AML-193 (cell line): Measurements from ENCODE around the gene HSD17B4.
A peak's percentile ranks its signal among the peaks of the same experiment; 100 is the strongest.
"Not testable (repeated sequence)": the region's sequence is repeated elsewhere in the genome, so short reads cannot be mapped to it uniquely, and the experiment has no call there.

Source experiments
- DNase-seq, 2 experiments: peaks; one replicate each; lab custom pipeline; 2025; lab: John Stamatoyannopoulos, UW

Gene HSD17B4

GRCh38 chr5:119480629-119481028 lies 28.3 kb downstream of the HSD17B4 start:
- DNase-seq: not testable (repeated sequence)

DNA sequence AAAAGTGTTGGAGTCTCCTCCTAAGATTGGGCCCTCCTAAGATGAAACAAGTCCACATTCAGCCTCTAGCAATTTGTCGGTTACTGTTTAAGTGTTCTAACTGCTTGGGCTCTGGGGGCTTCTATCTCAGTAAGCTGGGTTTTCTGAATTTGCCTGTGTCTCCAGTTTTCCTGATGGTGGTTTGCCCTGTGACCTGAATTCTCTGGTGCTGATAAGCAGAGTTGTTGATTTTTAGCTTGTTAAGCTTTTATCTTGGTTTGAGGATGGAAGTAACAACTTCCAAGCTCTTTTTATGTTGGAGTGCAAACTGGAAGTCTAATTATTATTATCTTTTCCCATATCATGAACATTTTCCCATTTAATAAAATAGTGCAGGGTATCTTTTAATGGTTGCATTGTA lies 30.9 kb downstream of the HSD17B4 start:
- DNase-seq: no peak

- DNase-seq: no peak
Measured at GRCh38 chr5:119484884-119485283, 32.6 kb downstream of the HSD17B4 start.

- no peak for DNase-seq
Measured at GRCh38 chr5:119501671-119502179, 49.4 kb downstream of the HSD17B4 start.

GRCh38 chr5:119503939-119504338 lies 51.6 kb downstream of the HSD17B4 start:
- not testable (repeated sequence) for DNase-seq

- DNase-seq: no peak
Measured at GRCh38 chr5:119512277-119512676, 60.0 kb downstream of the HSD17B4 start.

DNA sequence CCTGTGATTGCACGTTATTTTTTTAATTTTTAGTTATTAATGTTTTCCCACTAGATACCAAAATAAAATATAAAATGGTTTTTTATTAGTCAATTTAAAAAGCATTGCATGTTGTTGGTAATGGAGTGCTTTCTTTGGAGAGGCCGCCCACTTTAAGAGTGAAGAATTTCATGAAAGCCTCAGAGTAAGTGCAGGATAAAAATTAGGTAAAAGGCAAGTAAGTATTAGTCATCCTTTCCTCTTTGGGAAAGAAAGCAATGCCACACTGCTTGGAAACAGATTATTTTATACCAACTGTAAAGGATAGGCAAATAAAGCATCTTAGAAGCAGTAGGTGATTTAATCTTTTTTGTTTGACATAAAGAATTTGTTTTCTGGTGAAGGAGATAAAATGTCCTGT lies 62.9 kb downstream of the HSD17B4 start:
- DNase-seq: no peak

DNA sequence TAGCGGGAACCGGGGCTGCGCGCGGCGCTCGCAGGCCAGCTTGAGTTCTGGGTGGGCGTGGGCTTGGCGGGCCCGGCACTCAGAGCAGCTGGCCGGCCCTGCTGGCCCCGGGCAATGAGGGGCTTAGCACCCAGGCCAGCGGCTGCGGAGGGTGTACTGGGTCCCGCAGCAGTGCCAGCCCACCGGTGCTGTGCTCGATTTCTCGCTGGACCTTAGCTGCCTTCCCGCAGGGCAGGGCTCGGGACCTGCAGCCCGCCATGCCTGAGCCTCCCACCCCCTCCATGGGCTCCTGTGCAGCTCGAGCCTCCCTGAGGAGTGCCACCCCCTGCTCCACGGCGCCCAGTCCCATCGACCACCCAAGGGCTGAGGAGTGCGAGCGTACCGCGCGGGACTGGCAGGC lies 64.8 kb downstream of the HSD17B4 start:
- not testable (repeated sequence) for DNase-seq

DNA sequence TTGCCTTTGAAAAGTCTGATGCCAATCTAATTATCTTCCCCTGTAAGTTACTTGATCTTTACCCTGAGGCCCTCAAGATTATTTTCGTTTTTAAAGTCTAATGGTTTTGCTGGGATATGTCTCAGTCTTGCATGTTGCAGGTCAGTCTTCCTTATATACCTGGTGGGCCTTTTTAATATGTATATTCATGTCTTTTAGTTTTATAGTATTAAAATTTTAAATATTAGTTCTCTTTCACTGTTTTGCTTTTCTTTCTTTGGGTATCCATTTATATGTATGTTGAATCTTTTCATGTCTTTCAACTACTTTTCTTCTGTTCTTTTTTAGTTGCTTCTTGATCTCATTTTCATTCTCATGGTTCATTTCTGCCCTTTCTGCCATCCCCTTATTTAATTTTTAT lies 68.9 kb downstream of the HSD17B4 start:
- DNase-seq: no peak

GRCh38 chr5:119522841-119523240 lies 70.5 kb downstream of the HSD17B4 start:
- no peak for DNase-seq

DNA sequence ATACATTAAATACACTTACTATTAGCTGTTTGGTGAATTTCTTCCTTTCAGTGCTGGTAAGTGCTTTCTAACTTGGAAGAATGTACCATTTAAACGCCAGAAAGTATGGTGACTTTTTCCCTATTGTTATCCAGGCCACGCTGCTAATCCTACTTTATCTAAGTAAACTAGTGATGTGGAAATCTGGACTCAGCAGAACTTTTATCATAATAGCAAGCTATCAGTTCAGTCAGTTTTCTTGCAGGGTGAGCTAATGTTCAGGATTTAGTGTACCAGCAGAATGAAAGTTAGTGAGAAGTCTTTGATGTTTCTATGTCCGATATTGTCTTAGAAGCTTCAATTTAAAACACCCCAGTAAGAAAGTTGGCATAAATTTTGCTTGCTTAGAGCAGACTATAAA lies 72.2 kb downstream of the HSD17B4 start:
- no peak for DNase-seq

DNA sequence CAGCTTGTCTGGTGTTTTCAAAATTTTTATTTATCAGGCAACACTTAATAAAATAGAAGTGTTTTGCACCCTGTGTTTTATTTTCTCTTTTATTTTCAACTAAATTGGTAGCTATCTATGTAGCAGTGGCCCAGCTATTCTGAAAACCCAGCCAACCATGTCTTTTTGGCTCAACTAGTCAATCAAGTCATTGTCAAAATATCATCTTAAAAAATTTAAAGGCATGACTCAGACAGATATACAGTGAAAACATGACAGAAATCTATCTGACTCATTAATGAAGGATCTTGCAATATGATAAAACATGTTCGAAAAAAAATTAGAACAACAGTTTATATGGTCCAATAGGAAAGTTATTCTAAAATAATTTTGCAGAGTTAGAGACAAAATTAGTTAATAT lies 75.1 kb downstream of the HSD17B4 start:
- DNase-seq: no peak

DNA sequence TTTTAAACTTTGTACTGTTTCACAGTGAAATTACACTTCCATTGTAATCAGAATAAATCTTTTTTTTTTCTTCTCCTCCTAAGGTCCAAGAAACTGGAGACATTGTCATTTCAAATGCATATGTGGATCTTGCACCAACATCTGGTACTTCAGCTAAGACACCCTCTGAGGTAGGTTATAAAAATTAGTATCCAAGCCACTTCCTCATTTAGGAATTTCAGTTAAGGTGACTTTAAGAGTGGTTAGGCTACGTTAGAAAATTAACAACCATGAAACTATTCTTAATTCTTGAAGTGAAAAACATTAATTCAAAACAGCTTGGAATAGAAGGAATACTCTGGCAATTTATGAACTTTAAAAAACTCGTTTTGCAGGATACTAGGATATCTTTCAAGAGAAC lies 77.5 kb downstream of the HSD17B4 start:
- no peak for DNase-seq

GRCh38 chr5:119532637-119533036 lies 80.3 kb downstream of the HSD17B4 start:
- DNase-seq: no peak

- DNase-seq: no peak
Measured at GRCh38 chr5:119537704-119538103, 85.4 kb downstream of the HSD17B4 start.

DNA sequence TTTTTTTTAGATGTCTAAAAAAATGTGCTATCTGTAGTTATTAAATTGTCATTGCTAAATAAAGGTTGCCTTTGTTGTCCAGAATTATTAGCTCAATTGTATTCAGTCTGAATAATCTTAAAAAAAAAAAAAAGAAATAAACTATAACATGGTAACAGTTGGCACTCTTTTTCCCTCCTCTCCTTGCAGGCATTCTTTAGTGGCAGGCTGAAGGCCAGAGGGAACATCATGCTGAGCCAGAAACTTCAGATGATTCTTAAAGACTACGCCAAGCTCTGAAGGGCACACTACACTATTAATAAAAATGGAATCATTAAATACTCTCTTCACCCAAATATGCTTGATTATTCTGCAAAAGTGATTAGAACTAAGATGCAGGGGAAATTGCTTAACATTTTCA lies 89.4 kb downstream of the HSD17B4 start:
- DNase-seq: no peak

DNA sequence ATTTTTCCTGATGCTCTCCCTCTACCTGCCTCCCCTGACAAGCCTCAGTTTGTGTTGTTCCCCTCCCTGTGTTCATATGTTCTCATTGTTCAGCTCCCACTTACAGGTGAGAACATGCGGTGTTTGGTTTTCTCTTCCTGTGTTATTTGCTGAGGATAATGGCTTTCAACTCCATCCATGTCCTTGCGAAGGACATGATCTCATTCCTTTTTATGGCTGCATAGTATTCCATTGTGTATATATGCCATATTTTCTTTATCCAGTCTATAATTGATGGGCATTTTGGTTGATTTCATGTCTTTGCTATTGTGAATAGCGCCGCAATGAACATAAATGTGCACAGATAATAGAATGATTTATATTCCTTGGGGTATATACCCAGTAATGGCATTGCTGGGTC lies 99.5 kb downstream of the HSD17B4 start:
- DNase-seq: no peak

DNA sequence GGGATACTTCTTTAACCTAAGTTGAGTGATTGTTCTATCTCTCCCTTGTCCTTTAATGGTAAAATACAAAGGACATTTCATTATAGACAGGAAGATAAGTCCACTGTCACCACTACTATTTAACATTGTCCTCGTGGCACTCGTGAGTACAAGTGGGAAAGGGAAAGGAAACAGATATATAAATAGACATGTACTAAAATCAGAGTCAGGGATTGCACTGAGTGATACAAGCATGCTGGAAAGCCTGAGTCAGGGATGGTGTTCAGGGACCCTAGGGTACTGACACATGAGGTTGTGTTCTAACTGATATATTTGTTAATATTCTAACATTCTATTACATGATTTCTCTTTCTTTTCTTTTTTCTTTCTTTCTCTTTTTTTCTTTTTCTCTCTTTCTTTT lies 102.3 kb downstream of the HSD17B4 start:
- no peak for DNase-seq

- no peak for DNase-seq
Measured at GRCh38 chr5:119570910-119571309, 118.6 kb downstream of the HSD17B4 start.

GRCh38 chr5:119578937-119579336 lies 126.6 kb downstream of the HSD17B4 start:
- peak; percentile 64 to 76 for DNase-seq

DNA sequence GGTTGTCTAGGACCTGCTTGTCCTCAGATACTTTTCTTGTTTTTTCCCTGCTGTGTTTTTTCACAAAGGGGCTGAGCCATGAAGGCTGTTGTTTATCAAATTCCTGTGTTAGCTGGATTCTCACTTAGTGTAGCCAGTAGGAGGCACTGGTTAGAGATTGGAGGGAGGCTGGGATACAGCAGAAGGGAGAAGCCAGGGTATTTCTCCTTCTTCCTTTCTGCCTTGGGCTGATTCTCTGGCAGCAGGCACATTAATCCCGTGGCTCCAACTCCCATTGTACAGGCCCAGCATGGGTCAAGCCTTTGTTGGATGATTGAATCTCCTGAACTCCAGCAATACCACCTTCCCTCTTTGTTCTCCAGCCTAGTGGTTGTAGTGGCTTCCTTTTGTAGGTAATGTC lies 130.7 kb downstream of the HSD17B4 start:
- no peak for DNase-seq

DNA sequence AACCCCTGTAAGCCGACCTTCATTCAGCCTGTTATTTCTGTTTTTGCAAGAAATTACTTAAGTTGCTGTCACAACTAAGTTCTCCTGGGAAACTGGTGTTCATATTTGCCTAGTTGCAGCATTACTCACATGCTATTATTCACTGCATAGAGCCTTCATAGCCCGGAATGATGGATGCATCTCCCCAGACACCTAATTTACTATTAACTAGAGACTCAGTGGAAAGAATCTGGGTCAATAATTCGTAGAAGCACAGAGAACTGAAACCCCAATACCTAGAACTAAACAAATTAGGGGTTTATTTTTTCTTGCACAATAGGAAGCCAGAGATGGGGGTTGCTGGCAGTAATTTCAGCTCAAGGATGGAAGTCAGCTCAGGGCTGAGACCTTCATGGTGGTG lies 131.4 kb downstream of the HSD17B4 start:
- no peak for DNase-seq
